ENCODE measurements around the gene FHIT. TPM values are rescaled to one million over a fixed set of nuclear protein-coding genes. Genes with fewer than 3 reads are reported as not detected.

FHIT gene
- total RNA-seq, 2 experiments from 2014 or later: 86.0 to 90.6 TPM

GRCh38 chr3:60366486-60366885, 884.8 kb downstream of the FHIT start:
- Histone ChIP-seq H3K4me1 (ENCODE audit: insufficient read depth, low read length) (no peaks in the 10 kb centered on the region), H3K27ac (ENCODE audit: low read depth in 1 of 2, low read length in 2 of 2) (no peak overlapping the region), H3K9me3 (ENCODE audit: control insufficient read depth in 1 of 2, insufficient read depth in 1 of 2, low read length in 2 of 2) (no peaks in the 10 kb centered on the region), H3K4me3 (ENCODE audit: low read length) (no peak overlapping the region), H3K27me3 (ENCODE audit: control insufficient read depth in 1 of 2, insufficient read depth in 2 of 2, low read length in 2 of 2) (no peaks in the 10 kb centered on the region), H3K36me3 (ENCODE audit: insufficient read depth, low read length) (no peaks in the 10 kb centered on the region)
- Mint-ChIP-seq H3K36me3 (ENCODE audit: low read depth) (no peaks in the 10 kb centered on the region), H3K27me3 (no peaks in the 10 kb centered on the region), H3K4me1 (ENCODE audit: low read depth) (no peaks in the 10 kb centered on the region), H3K27ac (no peak overlapping the region), H3K9me3 (no peaks in the 10 kb centered on the region), H3K4me3 (no peak overlapping the region)
- ChIA-PET POLR2A (no interaction called here), CTCF (interaction anchor here (1.5 kb wide), 1 partner anchor 17 kb away, joined by 3 read pairs; no protein-coding TSS in a partner anchor)
- intact Hi-C loops (cut with DNase I, micrococcal nuclease): no loop called here
- no peak for TF ChIP-seq CTCF (IDR thresholded peaks at IDR 0.05)
- no peak for ATAC-seq (ENCODE audit: poor library complexity)
- DNase-seq: no peak

GRCh38 chr3:60365360-60365759, 885.9 kb downstream of the FHIT start:
- Mint-ChIP-seq H3K4me3 (no peak overlapping the region), H3K27me3 (no peaks in the 10 kb centered on the region), H3K27ac (no peak overlapping the region), H3K4me1 (ENCODE audit: low read depth) (no peaks in the 10 kb centered on the region), H3K9me3 (no peaks in the 10 kb centered on the region), H3K36me3 (ENCODE audit: low read depth) (no peaks in the 10 kb centered on the region)
- no peaks in the 10 kb centered on the region for H3K36me3 ChIP-seq (ENCODE audit: insufficient read depth, low read length)
- H3K27ac ChIP-seq (ENCODE audit: low read depth in 1 of 2, low read length in 2 of 2): no peak overlapping the region
- no peak for TF ChIP-seq CTCF (IDR thresholded peaks at IDR 0.05)
- ATAC-seq (ENCODE audit: poor library complexity) (no peak), DNase-seq (no peak)
- H3K9me3 ChIP-seq (ENCODE audit: control insufficient read depth in 1 of 2, insufficient read depth in 1 of 2, low read length in 2 of 2): no peaks in the 10 kb centered on the region
- no peak overlapping the region for H3K4me3 ChIP-seq (ENCODE audit: low read length)
- POLR2A ChIA-PET: no interaction called here
- intact Hi-C loops (cut with DNase I, micrococcal nuclease): no loop called here
- no peaks in the 10 kb centered on the region for H3K27me3 ChIP-seq (ENCODE audit: control insufficient read depth in 1 of 2, insufficient read depth in 2 of 2, low read length in 2 of 2)
- no peaks in the 10 kb centered on the region for H3K4me1 ChIP-seq (ENCODE audit: insufficient read depth, low read length)
- CTCF ChIA-PET: interaction anchor here (1.0 kb wide), 1 partner anchor 19 kb away, joined by 4 read pairs; no protein-coding TSS in a partner anchor

GRCh38 chr3:60364475-60364874, 886.8 kb downstream of the FHIT start:
- POLR2A ChIA-PET: no interaction called here
- no peak for TF ChIP-seq CTCF (IDR thresholded peaks at IDR 0.05)
- Histone ChIP-seq H3K4me1 (ENCODE audit: insufficient read depth, low read length) (no peaks in the 10 kb centered on the region), H3K36me3 (ENCODE audit: insufficient read depth, low read length) (no peaks in the 10 kb centered on the region), H3K27me3 (ENCODE audit: control insufficient read depth in 1 of 2, insufficient read depth in 2 of 2, low read length in 2 of 2) (no peaks in the 10 kb centered on the region), H3K4me3 (ENCODE audit: low read length) (no peak overlapping the region), H3K9me3 (ENCODE audit: control insufficient read depth in 1 of 2, insufficient read depth in 1 of 2, low read length in 2 of 2) (no peaks in the 10 kb centered on the region), H3K27ac (ENCODE audit: low read depth in 1 of 2, low read length in 2 of 2) (no peak overlapping the region)
- ATAC-seq (ENCODE audit: poor library complexity) (no peak), DNase-seq (no peak)
- CTCF ChIA-PET: interaction anchor here (1.0 kb wide), 1 partner anchor 20 kb away, joined by 4 read pairs; no protein-coding TSS in a partner anchor
- Mint-ChIP-seq H3K4me3 (no peak overlapping the region), H3K36me3 (ENCODE audit: low read depth) (no peaks in the 10 kb centered on the region), H3K27me3 (no peaks in the 10 kb centered on the region), H3K9me3 (no peaks in the 10 kb centered on the region), H3K27ac (no peak overlapping the region), H3K4me1 (ENCODE audit: low read depth) (no peaks in the 10 kb centered on the region)
- intact Hi-C loops (cut with DNase I, micrococcal nuclease): no loop called here

All from CD4-positive, alpha-beta T cell (primary cell).